SU-DHL-6 (cell line): Measurements from ENCODE around the gene PDE9A.

ENCODE experiments used
- H2AFZ ChIP-seq: fragments of 200-600 bp; sonication (generic); 2 replicates; pipeline ENCODE4 v1.6.1; 2014; ENCODE audit warnings: low read depth, mild to moderate bottlenecking, moderate library complexity, mixed read lengths, antibody characterized with exemption, low read length; ENCODE audit not compliant: severe bottlenecking
- H3F3A ChIP-seq: fragments of 200-600 bp; shearing (Covaris generic); 2 replicates; pipeline ENCODE4 v1.6.0; 2016; ENCODE audit warnings: antibody characterized with exemption, mild to moderate bottlenecking; ENCODE audit not compliant: insufficient read depth
- H3K27ac ChIP-seq: fragments of 200-600 bp; sonication (generic); 2 replicates; pipeline ENCODE4 v1.5.1; 2016; ENCODE audit warnings: low read depth, mild to moderate bottlenecking, low read length, moderate library complexity, mixed read lengths
- H3K27me3 ChIP-seq: fragments of 200-600 bp; sonication (generic), shearing (Covaris generic); 2 replicates; pipeline ENCODE4 v1.6.0; 2014; ENCODE audit warnings: mild to moderate bottlenecking, low read length
- H3K36me3 ChIP-seq: fragments of 200-600 bp; sonication (generic); 2 replicates; pipeline ENCODE4 v1.6.1; 2014; ENCODE audit warnings: mild to moderate bottlenecking, low read length, mixed read lengths
- H3K4me2 ChIP-seq: fragments of 300-600, 200-600 bp; shearing (Covaris generic), sonication (generic); 2 replicates; pipeline ENCODE4 v1.6.0; 2014; ENCODE audit warnings: low read length, low read depth, mild to moderate bottlenecking; ENCODE audit not compliant: poor library complexity, severe bottlenecking
- H3K4me3 ChIP-seq: fragments of 200-600 bp; sonication (generic); 2 replicates; pipeline ENCODE4 v1.5.1; 2014; ENCODE audit warnings: antibody characterized with exemption, low read length, mild to moderate bottlenecking, mixed read lengths; ENCODE audit not compliant: insufficient read depth, poor library complexity, severe bottlenecking
- H3K79me2 ChIP-seq: fragments of 200-600 bp; sonication (generic); 2 replicates; pipeline ENCODE4 v1.6.1; 2014; ENCODE audit warnings: mild to moderate bottlenecking, low read length, moderate library complexity; ENCODE audit not compliant: insufficient read depth
- H3K9ac ChIP-seq: fragments of 200-600 bp; sonication (generic); 2 replicates; pipeline ENCODE4 v1.7.0; 2014; ENCODE audit warnings: mild to moderate bottlenecking, low read length
- H3K9me2 ChIP-seq: fragments of 200-600 bp; sonication (generic); replicated peaks from 2 replicates; pipeline ENCODE4 v1.6.1; 2014; ENCODE audit warnings: low read length; ENCODE audit not compliant: insufficient read depth
- H3K9me3 ChIP-seq: fragments of 200-600 bp; sonication (generic); 2 replicates; pipeline ENCODE4 v1.6.1; 2014; ENCODE audit warnings: low read length, mixed read lengths; ENCODE audit not compliant: insufficient read depth
- H4K20me1 ChIP-seq: fragments of 200-600 bp; sonication (generic); 2 replicates; pipeline ENCODE4 v1.6.1; 2014; ENCODE audit warnings: low read depth, mild to moderate bottlenecking, antibody characterized with exemption, low read length, moderate library complexity, mixed read lengths
- EZH2phosphoT487 ChIP-seq: fragments of 200-600 bp; sonication (generic), shearing (Covaris generic); conservative IDR thresholded peaks from 2 replicates; pipeline ENCODE4 v1.6.1; 2018; ENCODE audit warnings: mild to moderate bottlenecking, antibody characterized with exemption, low read length, moderate library complexity, mixed read lengths
- TF ChIP-seq, protein P1 (sequence below): fragments of 200-600 bp; sonication (generic); IDR thresholded peaks from one replicate; pipeline ENCODE4 v1.5.1; 2017; ENCODE audit warnings: antibody characterized with exemption, mild to moderate bottlenecking, low read length, moderate library complexity; ENCODE audit not compliant: insufficient read depth, poor library complexity, severe bottlenecking

Gene PDE9A

GRCh38 chr21:42734323-42734971 lies 81.0 kb downstream of the PDE9A start:
- no peaks in the 10 kb centered on the region for H4K20me1 ChIP-seq
- no peaks in the 10 kb centered on the region for H3K27me3 ChIP-seq
- H3K9me2 ChIP-seq: no peaks in the 10 kb centered on the region
- TF ChIP-seq, protein P1, sequence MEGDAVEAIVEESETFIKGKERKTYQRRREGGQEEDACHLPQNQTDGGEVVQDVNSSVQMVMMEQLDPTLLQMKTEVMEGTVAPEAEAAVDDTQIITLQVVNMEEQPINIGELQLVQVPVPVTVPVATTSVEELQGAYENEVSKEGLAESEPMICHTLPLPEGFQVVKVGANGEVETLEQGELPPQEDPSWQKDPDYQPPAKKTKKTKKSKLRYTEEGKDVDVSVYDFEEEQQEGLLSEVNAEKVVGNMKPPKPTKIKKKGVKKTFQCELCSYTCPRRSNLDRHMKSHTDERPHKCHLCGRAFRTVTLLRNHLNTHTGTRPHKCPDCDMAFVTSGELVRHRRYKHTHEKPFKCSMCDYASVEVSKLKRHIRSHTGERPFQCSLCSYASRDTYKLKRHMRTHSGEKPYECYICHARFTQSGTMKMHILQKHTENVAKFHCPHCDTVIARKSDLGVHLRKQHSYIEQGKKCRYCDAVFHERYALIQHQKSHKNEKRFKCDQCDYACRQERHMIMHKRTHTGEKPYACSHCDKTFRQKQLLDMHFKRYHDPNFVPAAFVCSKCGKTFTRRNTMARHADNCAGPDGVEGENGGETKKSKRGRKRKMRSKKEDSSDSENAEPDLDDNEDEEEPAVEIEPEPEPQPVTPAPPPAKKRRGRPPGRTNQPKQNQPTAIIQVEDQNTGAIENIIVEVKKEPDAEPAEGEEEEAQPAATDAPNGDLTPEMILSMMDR: no peak
- no peak for TF ChIP-seq EZH2phosphoT487
- H3K36me3 ChIP-seq: no peaks in the 10 kb centered on the region
- H3K4me3 ChIP-seq: no peak overlapping the region
- H3F3A ChIP-seq: no peaks in the 10 kb centered on the region
- H3K79me2 ChIP-seq: no peaks in the 10 kb centered on the region
- H2AFZ ChIP-seq: no peak overlapping the region
- no peak overlapping the region for H3K27ac ChIP-seq
- no peak overlapping the region for H3K4me2 ChIP-seq
- no peak overlapping the region for H3K9ac ChIP-seq
- H3K9me3 ChIP-seq: no peaks in the 10 kb centered on the region

DNA sequence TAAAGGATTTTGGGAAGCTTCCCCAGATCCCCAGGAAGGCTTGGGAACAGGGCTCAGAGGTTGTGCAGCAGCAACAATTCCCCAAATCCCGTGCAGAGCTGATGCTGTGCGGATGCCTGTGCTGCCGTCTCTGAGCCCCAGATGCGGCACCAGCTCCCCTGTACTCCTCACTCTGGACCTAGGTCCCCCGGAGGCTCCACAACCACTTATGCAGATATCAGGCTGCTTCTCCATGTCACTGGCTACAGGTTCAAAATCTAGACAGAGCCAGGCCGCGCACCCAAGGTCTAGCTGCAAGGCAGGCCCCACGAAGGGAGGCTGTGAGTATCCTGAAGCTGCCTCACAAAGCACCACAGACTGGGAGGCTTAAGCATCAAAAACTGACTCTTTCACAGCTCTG lies 81.6 kb downstream of the PDE9A start:
- no peaks in the 10 kb centered on the region for H3K36me3 ChIP-seq

GRCh38 chr21:42735944-42736343 lies 82.5 kb downstream of the PDE9A start:
- H3K27ac ChIP-seq: no peak overlapping the region
- no peaks in the 10 kb centered on the region for H3K9me2 ChIP-seq
- no peak for TF ChIP-seq EZH2phosphoT487
- TF ChIP-seq, protein P1: no peak
- H2AFZ ChIP-seq: no peak overlapping the region
- no peaks in the 10 kb centered on the region for H3K9me3 ChIP-seq
- no peaks in the 10 kb centered on the region for H3F3A ChIP-seq
- no peaks in the 10 kb centered on the region for H3K27me3 ChIP-seq
- H3K36me3 ChIP-seq: no peaks in the 10 kb centered on the region
- no peak overlapping the region for H3K9ac ChIP-seq
- H3K79me2 ChIP-seq: no peaks in the 10 kb centered on the region
- no peak overlapping the region for H3K4me2 ChIP-seq
- no peak overlapping the region for H3K4me3 ChIP-seq
- no peaks in the 10 kb centered on the region for H4K20me1 ChIP-seq

More for the DNA sequence above, 81.6 kb downstream of the PDE9A start:
- Histone ChIP-seq H4K20me1 (no peaks in the 10 kb centered on the region), H3K79me2 (no peaks in the 10 kb centered on the region), H3K9ac (no peak overlapping the region), H3K9me2 (no peaks in the 10 kb centered on the region), H3K4me3 (no peak overlapping the region), H3K4me2 (no peak overlapping the region), H3K27me3 (no peaks in the 10 kb centered on the region), H2AFZ (no peak overlapping the region), H3K9me3 (no peaks in the 10 kb centered on the region), H3K27ac (no peak overlapping the region), H3F3A (no peaks in the 10 kb centered on the region)
- TF ChIP-seq, protein P1: no peak
- no peak for TF ChIP-seq EZH2phosphoT487
